Esophagus squamous epithelium (tissue), 4 donors: ENCODE data around the gene EHBP1.

Source experiments
- CTCF ChIP-seq, 6 experiments: fragments of 450-650 bp in 4 of 6; fragments of 200-600 bp in 2 of 6; sonication (generic) in 2 of 6; IDR thresholded peaks; one replicate each; pipeline ENCODE4 v1.5.1; 2016 to 2019; ENCODE audit warnings: antibody characterized with exemption in 6 of 6, mild to moderate bottlenecking in 4 of 6, moderate library complexity in 4 of 6
- POLR2A ChIP-seq, 4 donors: fragments of 450-650 bp; IDR thresholded peaks; one replicate each; pipeline ENCODE4 v1.6.1; 2017; ENCODE audit warnings: antibody characterized with exemption in 4 of 4, mild to moderate bottlenecking in 4 of 4, moderate library complexity in 3 of 4

DNA sequence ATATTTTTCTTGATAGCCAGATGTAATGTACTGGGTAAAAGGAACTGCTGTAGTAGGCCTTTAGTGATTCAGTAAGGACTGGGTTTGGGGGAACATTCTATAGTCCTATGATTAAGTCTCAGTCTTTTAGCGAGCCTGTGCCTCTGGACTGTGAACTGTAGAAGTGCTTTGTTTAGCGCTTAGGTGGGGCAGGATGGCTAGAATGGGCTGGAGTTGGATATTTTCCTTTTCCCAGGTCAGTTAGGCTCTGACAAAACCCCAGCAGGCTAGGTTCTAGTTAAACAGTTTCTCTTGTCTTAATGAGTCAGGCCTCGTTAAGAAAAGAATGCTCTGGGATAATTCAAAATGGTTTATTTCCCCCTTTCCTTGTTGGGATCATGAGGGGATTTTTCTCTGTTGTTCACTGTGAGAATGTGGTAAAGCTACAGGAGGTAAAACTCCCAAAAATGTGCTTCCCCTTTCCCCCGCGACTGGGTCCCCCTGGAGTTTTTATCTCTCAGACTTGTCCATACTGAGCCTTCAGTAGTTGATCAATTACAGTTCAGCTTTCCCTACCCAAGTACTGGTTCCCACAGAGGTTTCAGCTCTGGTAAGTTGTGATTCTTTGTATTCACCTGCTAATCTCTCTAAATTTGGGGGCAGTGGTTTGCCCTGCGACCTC is 31.5 kb downstream of the EHBP1 start:
- TF ChIP-seq CTCF (IDR thresholded peaks at IDR 0.05), result no peak
- TF ChIP-seq POLR2A (IDR thresholded peaks at IDR 0.05), result no peak
